ENCODE data around the gene HIPK2.

- TF ChIP-seq CTCF (optimal IDR thresholded peaks at IDR 0.05 in 1 of 3, IDR thresholded peaks at IDR 0.05 in 1 of 3, conservative IDR thresholded peaks at IDR 0.05 in 1 of 3; ENCODE audit: extremely low read depth in 1 of 3, insufficient read depth in 2 of 3, low read length in 3 of 3) = no peak
- TF ChIP-seq EZH2 (IDR thresholded peaks at IDR 0.05; ENCODE audit: low read length) = no peak
These were observed 65.6 kb downstream of the HIPK2 start for GRCh38 chr7:139711991-139712743.
